GM20000 (cell line): ENCODE measurements around the gene CHGA.

Experiments used
- DNase-seq: peaks from one replicate; pipeline ENCODE4 v3.0.0; 2012; ENCODE audit warnings: low spot score
- CTCF ChIP-seq: IDR thresholded peaks from 2 replicates; pipeline ENCODE4 v1.5.1; 2012; ENCODE audit warnings: mild to moderate bottlenecking, control low read depth; ENCODE audit errors: extremely low read depth, missing control alignments

The CHGA gene

GRCh38 chr14:92897922-92898565 lies 24.9 kb upstream of the CHGA start:
- DNase-seq, result no peak
- no peak for TF ChIP-seq CTCF

- no peak for DNase-seq
These were observed 24.3 kb upstream of the CHGA start for GRCh38 chr14:92898566-92899131.

DNA sequence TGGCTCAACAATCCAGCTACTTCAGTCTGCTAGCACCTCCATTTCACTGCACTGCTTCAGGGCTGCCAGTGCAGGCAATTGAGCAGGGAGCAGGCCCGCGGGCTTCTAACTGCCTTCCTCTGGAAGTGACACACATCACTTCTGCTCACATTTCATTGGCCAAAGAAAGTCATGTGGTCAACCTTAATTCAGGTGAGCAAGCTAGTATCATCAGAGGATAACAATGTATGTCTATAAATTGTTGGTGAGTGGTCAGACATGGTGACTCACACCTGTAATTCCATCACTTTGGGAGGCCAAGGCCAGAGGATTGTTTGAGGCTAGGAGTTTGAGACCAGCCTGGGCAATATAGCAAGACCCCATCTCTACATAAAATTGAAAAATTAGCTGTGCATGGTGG lies 22.3 kb upstream of the CHGA start:
- TF ChIP-seq CTCF, result no peak
- DNase-seq, result no peak

More at GRCh38 chr14:92898566-92899131, 24.3 kb upstream of the CHGA start:
- no peak for TF ChIP-seq CTCF

DNA sequence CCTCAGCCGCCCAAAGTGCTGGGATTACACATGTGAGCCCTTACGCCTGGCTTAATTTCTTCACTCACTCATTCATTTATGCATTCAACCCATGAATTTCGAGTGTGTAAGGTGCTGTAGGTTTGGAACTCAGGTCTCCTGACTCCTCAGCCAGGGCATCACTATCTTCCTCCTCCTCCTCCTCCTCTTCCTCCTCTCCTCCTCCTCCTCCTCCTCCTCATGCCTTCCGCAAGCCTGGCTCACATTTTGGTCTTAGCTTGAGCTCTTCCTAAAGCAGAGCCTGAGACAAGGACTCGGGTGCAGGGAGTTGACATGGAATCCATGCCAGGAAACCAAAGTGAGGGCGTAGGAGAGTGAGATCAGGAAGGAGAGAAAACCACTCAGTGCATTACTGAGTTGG lies 20.8 kb upstream of the CHGA start:
- DNase-seq, result no peak
- no peak for TF ChIP-seq CTCF

GRCh38 chr14:92902726-92903125 lies 20.2 kb upstream of the CHGA start:
- TF ChIP-seq CTCF, result no peak
- no peak for DNase-seq

DNA sequence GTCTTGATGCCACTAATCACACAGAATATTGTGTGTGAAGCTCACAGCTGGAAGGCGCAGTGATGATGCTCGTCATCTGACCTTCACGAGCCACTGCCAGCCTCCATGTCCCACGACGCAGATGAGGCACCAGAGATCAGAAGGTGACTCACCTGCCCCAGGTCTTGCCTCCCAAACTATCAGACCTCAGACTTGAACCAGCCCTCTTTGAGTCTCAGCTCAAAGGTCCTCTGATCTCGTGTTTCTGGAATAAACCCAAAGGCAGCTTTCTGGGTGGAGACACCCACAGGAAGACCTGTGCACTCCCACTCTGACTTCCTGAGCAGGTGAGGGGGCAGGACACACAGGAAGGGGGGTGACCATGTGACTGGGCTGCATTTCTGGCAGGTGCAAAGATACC lies 19.6 kb upstream of the CHGA start:
- no peak for DNase-seq
- TF ChIP-seq CTCF, result no peak

DNA sequence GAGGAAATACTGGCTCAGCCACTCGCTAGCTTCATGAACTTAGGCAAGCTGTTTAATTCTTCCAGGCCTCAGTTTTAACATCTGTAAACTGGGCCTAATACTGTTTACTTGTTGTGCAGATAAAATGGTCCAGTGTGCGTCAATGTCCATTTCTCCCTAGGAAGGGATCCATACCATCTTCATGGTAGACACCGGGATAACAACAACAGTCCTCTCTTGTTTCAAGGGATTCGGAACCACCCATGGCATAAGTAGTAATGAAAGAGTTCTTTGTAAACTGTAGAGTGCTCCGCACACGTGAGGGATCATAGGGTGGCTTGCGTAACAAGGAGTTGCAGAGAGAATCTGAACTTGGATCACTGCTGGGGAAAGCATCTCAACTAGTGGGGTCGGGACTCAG lies 17.3 kb upstream of the CHGA start:
- DNase-seq, result no peak
- no peak for TF ChIP-seq CTCF
